ENCODE results near the gene GPR37.

Gene GPR37

DNA sequence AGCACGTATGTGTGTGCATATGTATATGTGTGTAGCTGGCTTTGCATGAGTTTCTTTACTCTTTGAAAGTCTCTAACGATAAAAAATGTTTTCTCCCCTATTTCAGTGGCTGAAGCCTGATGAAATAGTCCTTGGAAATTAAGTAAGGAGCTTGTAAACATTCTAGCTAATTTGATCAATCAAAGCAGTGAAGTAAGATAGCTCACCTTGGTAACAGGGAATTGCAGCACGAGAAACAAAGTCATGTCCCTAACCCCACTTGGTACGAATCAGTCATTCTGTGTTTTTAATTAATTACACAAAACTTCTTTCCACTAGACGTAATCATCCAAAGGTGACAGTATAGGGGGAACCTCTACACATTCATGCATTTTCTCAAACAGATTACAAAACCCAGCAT is 41.5 kb downstream of the GPR37 start:
- Mint-ChIP-seq H3K9me3 (no peaks in the 10 kb centered on the region), H3K27me3 (no peaks in the 10 kb centered on the region), H3K4me3 (no peak overlapping the region)

DNA sequence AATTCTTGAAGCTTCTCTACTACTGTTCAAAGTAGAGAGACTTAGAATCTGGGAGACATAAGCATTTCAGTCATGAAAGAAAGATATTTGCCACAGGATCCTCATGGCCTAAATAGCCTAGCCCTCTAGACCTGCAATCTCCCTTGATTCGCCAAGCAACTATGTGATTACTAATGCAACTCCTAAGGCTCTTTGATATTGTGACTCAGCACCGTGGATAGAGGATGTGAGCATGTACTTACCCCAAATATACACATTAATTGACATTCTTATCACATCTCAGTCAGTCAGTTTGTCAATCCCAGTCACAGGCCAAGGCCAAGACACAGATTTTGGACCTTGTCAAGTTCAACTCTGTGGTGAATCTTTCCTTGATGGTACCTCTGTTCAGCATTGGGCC is 42.6 kb downstream of the GPR37 start:
- Mint-ChIP-seq H3K36me3 (ENCODE audit: low read depth) (no peaks in the 10 kb centered on the region), H3K27me3 (no peaks in the 10 kb centered on the region), H3K27ac (no peak overlapping the region), H3K9me3 (no peaks in the 10 kb centered on the region), H3K4me1 (ENCODE audit: low read depth) (no peaks in the 10 kb centered on the region), H3K4me3 (no peak overlapping the region)
- no peak for DNase-seq

More for the DNA sequence above, 41.5 kb downstream of the GPR37 start:
- Mint-ChIP-seq H3K27ac (no peak overlapping the region), H3K4me1 (ENCODE audit: low read depth) (no peaks in the 10 kb centered on the region), H3K36me3 (ENCODE audit: low read depth) (no peaks in the 10 kb centered on the region)
- DNase-seq = no peak

DNA sequence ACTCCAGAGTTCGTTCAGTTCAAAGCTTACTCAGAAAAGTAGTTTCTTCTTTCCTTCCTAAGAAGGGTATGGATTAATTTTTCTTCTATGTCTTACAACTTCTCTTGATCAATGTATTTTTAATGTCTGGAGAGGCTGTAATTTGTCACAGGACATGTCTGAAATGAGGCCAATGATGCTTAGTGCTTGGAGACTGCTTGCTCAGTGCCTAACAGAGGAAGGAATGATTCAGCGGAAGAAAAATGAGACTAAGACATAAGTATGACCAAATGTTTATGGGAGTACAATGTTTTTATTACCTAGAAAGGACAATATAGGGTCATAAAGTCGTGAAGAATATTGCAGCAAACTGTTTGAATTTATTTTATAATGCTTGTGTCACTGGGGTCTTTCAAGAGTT is 43.3 kb downstream of the GPR37 start:
- no peak for DNase-seq
- Mint-ChIP-seq H3K9me3 (no peaks in the 10 kb centered on the region), H3K4me3 (no peak overlapping the region), H3K27me3 (no peaks in the 10 kb centered on the region), H3K36me3 (ENCODE audit: low read depth) (no peaks in the 10 kb centered on the region), H3K27ac (no peak overlapping the region), H3K4me1 (ENCODE audit: low read depth) (no peaks in the 10 kb centered on the region)

DNA sequence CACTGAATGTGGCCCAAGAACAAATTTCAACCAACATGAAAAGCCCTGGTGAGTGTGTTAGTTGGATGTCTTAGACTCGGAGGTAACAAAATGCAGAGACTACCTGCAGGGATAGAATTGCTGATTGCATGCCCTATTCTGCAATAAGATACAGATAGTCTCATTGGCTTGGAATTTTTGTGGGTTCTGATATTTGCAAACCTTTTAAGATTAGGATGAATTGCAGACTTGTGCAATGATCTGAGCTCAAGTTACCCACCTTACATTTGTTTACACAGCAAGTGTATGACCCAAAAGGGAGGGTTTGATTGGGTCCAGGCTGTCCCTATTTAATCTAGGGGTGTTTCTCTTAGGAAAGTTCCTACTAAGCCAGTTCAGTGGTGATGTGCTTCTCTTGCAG is 45.4 kb downstream of the GPR37 start:
- Mint-ChIP-seq H3K27ac (no peak overlapping the region), H3K4me3 (no peak overlapping the region), H3K27me3 (no peaks in the 10 kb centered on the region), H3K9me3 (peaks cover 5% of the 10 kb centered on the region), H3K4me1 (ENCODE audit: low read depth) (no peaks in the 10 kb centered on the region), H3K36me3 (ENCODE audit: low read depth) (no peaks in the 10 kb centered on the region)
- no peak for DNase-seq

DNA sequence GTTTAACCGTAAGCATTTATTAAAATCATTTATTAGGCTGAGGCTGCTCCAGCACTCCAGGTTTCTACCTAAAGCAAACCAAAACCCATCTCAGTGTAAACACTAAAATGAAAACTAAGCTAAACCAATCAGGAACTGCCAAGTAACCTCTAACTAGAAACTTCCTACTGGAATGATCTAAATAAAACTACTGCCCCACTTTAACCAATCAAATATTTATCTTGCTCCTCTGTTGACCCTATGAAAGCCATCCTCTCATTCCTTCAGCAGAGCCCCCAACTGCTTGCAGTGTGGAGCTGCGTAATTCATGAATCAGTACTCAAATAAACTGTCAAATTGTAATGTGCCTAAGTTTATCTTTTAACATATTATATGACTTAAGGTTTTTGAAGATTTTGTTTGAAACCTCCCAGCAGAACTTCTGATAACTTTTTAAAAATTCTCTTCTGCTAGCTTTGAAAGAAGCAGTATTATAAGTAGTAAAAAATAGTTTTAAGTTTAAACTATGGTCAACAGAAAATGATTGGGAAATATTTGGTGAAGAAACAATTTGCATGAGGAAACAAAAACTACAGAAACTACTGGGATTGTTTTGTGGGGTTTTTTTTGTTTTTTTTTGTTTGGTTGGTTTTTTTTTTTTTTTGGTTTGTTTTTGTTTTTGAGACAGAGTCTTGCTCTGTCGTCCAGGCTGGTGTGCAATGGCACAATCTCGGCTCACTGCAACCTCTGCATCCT is 47.4 kb downstream of the GPR37 start:
- H3K27me3 Mint-ChIP-seq = no peaks in the 10 kb centered on the region
- peaks cover 5% of the 10 kb centered on the region for H3K9me3 Mint-ChIP-seq
- no peak overlapping the region for H3K4me3 Mint-ChIP-seq
- DNase-seq = no peak
- no peaks in the 10 kb centered on the region for H3K4me1 Mint-ChIP-seq (ENCODE audit: low read depth)
- no peaks in the 10 kb centered on the region for H3K36me3 Mint-ChIP-seq (ENCODE audit: low read depth)
- no peak overlapping the region for H3K27ac Mint-ChIP-seq

DNA sequence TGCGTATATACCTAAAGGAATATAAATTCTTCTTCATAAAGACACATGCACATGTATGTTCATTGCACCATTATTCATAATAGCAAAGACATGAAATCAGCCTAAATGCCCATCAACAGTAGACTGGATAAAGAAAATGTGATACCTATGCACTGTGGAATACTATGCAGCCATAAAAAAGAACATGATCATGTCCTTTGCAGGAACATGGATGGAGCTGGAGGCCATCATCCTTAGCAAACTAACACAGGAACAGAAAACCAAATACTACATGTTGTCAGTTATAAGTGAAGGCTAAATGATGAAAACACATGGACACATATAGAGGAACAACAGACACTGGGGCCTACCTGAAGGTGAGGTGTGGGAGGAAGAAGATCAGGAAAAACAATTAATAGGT is 48.7 kb downstream of the GPR37 start:
- H3K36me3 Mint-ChIP-seq (ENCODE audit: low read depth) = no peaks in the 10 kb centered on the region
- peaks cover 5% of the 10 kb centered on the region for H3K9me3 Mint-ChIP-seq
- no peaks in the 10 kb centered on the region for H3K27me3 Mint-ChIP-seq
- H3K4me3 Mint-ChIP-seq = no peak overlapping the region
- no peaks in the 10 kb centered on the region for H3K4me1 Mint-ChIP-seq (ENCODE audit: low read depth)
- DNase-seq = no peak
- H3K27ac Mint-ChIP-seq = no peak overlapping the region

DNA sequence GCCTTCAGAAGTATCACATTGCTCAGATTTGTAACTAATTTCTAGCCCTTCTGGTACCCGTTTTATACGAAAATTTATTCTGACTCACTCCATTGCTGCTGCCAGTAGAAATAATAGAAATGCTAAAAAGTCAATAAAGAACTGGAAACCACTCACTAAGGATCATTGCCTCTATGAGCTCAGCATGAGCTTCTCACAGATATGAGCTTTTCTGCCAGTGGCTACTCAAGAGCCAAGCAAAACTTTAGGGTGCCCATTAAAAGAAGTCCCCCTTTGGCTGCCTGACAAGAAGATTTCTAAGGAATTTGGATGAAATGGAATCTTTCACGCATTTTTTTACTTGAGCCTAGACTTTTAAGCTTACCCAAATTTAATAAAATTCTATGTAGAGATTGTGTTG is 52.5 kb downstream of the GPR37 start:
- Mint-ChIP-seq H3K27me3 (no peaks in the 10 kb centered on the region), H3K36me3 (ENCODE audit: low read depth) (no peaks in the 10 kb centered on the region), H3K4me3 (no peak overlapping the region), H3K4me1 (ENCODE audit: low read depth) (no peaks in the 10 kb centered on the region), H3K27ac (no peak overlapping the region), H3K9me3 (peaks cover 12% of the 10 kb centered on the region)
- no peak for DNase-seq

DNA sequence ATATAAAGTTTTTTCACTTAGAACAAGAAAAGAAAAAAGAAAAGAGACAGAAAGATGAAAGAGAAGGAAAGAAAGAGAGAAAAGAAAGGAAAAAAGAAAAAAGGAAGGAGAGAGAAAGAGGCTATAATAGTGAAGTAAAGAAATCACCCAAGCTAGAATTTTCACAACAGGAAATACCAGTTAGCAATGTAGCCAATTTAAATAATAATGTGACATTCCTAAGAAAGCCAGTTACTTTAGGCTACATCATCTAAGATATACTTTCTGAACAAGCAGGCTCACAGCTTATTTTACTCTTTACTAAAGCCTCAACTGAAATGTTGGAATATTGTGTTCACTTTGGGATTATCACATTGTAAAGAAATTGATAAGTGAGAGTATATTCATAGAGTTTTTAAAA is 53.6 kb downstream of the GPR37 start:
- no peaks in the 10 kb centered on the region for H3K4me1 Mint-ChIP-seq (ENCODE audit: low read depth)
- no peak overlapping the region for H3K4me3 Mint-ChIP-seq
- no peaks in the 10 kb centered on the region for H3K27me3 Mint-ChIP-seq
- peaks cover 22% of the 10 kb centered on the region for H3K9me3 Mint-ChIP-seq
- no peaks in the 10 kb centered on the region for H3K36me3 Mint-ChIP-seq (ENCODE audit: low read depth)
- DNase-seq = no peak
- no peak overlapping the region for H3K27ac Mint-ChIP-seq

DNA sequence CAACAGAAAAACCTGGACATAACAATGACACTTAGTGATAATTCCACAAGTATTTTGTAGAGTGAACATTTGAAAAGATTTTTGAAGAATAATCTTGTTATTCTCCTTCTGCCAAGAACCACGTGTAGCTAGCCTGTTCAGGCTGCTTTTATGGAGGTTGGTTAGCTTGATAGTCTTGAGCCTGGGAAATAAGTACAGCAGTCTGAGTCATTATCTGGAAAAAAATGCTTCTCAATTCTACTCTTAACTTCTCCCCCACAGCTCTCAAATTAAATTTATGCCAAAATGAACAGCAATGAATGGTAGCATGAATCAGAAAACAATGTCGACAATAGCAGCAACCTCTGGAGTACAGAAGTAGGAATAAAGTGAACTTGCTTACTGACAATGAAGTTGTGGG is 63.2 kb downstream of the GPR37 start:
- H3K27ac Mint-ChIP-seq = no peak overlapping the region
- H3K9me3 Mint-ChIP-seq = peaks cover 18% of the 10 kb centered on the region
- DNase-seq = no peak
- H3K4me1 Mint-ChIP-seq (ENCODE audit: low read depth) = no peaks in the 10 kb centered on the region
- no peak overlapping the region for H3K4me3 Mint-ChIP-seq
- no peaks in the 10 kb centered on the region for H3K27me3 Mint-ChIP-seq
- H3K36me3 Mint-ChIP-seq (ENCODE audit: low read depth) = no peaks in the 10 kb centered on the region

DNA sequence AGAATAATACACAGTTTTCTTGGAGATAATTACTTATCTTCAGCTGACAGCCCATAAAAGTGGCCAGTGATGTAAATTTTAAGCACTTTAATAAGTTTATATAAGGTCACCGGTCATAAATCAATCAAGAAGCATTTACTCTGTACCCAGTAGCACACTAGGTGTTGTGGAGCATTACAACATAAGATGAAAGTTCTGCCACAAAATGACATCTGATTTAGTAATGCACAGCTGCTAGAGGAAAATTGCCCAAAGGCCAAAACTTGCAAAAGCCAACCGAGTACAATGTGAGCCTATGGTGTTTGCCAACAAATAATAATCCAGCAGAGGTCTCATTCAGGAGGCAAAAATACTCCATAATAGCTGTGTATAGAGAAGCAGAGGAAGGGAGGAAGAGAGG is 63.6 kb downstream of the GPR37 start:
- Mint-ChIP-seq H3K27ac (no peak overlapping the region), H3K9me3 (peaks cover 14% of the 10 kb centered on the region)
- DNase-seq = no peak

DNA sequence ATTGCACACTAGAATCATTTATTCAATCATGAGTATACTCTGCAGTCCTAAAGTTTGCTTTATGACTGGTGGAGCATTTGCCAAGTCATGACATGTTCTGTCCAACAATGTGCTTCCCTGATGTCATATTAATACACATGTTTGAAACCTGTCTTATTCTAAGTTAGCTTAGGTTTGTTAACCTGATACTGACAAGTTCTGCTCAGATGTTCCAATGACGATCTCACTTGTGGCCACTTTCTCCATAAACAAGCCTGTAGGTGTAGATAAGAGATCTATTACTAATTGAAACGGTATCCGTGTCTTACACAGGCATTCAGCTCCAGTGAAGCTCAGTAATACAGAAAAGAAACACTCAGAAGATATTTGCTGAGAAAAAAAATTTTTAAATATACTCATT is 64.9 kb downstream of the GPR37 start:
- DNase-seq = no peak
- H3K27ac Mint-ChIP-seq = no peak overlapping the region
- H3K9me3 Mint-ChIP-seq = peaks cover 6% of the 10 kb centered on the region
- H3K27me3 Mint-ChIP-seq = no peaks in the 10 kb centered on the region
- H3K4me3 Mint-ChIP-seq = no peak overlapping the region
- no peaks in the 10 kb centered on the region for H3K4me1 Mint-ChIP-seq (ENCODE audit: low read depth)
- no peaks in the 10 kb centered on the region for H3K36me3 Mint-ChIP-seq (ENCODE audit: low read depth)

More for the DNA sequence above, 63.6 kb downstream of the GPR37 start:
- Mint-ChIP-seq H3K27me3 (no peaks in the 10 kb centered on the region), H3K4me1 (ENCODE audit: low read depth) (no peaks in the 10 kb centered on the region), H3K36me3 (ENCODE audit: low read depth) (no peaks in the 10 kb centered on the region), H3K4me3 (no peak overlapping the region)

DNA sequence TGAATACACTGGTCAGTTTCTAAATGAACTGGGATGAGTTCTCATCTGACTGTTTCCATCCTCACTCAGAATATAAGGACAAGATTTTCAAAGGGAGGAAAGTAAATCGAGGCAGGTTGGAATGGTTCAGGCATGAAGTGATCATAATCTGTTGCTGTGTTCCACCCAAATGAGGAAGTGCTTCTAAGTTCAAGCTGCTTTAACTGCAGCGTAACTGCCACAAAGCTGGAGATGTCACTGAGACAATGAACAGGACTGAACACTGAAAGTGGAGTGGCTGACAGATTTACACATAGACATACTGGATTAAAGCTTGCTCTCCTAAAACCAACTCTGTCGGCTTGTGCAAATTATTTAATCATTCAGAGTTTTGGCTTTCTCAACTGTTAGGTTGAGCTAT is 66.6 kb downstream of the GPR37 start:
- Mint-ChIP-seq H3K27me3 (no peaks in the 10 kb centered on the region), H3K36me3 (ENCODE audit: low read depth) (no peaks in the 10 kb centered on the region), H3K27ac (no peak overlapping the region), H3K4me3 (no peak overlapping the region), H3K9me3 (peaks cover 4% of the 10 kb centered on the region), H3K4me1 (ENCODE audit: low read depth) (no peaks in the 10 kb centered on the region)
- DNase-seq = no peak

DNA sequence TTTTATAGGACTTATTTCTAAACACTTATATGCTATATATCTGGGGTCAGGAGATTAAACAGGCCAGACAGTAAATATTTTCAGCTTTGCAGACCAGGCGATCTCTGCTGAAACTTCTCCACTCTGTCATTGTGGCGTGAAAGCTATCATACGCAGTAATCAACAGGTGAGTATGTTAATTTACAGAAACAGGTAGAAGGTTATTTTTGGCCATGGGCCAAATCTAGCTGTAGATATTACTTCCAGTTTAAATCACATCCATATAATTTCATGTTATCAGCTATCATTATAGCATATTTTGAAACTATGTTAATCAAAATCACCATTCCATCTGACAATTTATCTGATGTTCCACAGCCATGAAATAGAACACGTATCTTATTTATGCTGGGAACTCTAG is 67.8 kb downstream of the GPR37 start:
- DNase-seq = no peak
- peaks cover 4% of the 10 kb centered on the region for H3K9me3 Mint-ChIP-seq
- H3K4me3 Mint-ChIP-seq = no peak overlapping the region
- H3K36me3 Mint-ChIP-seq (ENCODE audit: low read depth) = no peaks in the 10 kb centered on the region
- no peaks in the 10 kb centered on the region for H3K4me1 Mint-ChIP-seq (ENCODE audit: low read depth)
- H3K27ac Mint-ChIP-seq = no peak overlapping the region
- H3K27me3 Mint-ChIP-seq = no peaks in the 10 kb centered on the region
